HL-60 (cell line): ENCODE results near the gene HOXB4.

Experiments
- CTCF ChIP-seq: IDR thresholded peaks from one replicate; pipeline ENCODE4 v1.5.1; 2011; ENCODE audit warnings: low read length, control low read depth, inconsistent platforms; ENCODE audit not compliant: insufficient read depth
- GABPA ChIP-seq: IDR thresholded peaks from 2 replicates; pipeline ENCODE4 v1.6.1; 2012; ENCODE audit warnings: low read depth
- POLR2AphosphoS5 ChIP-seq: IDR thresholded peaks from 2 replicates; pipeline ENCODE4 v1.6.1; 2012; ENCODE audit warnings: low read depth
- REST ChIP-seq: IDR thresholded peaks from 2 replicates; pipeline ENCODE4 v1.6.1; 2012; ENCODE audit warnings: low read depth; ENCODE audit not compliant: insufficient replicate concordance
- SPI1 ChIP-seq: IDR thresholded peaks from 2 replicates; pipeline ENCODE4 v1.6.1; 2012; ENCODE audit warnings: low read depth, mild to moderate bottlenecking, borderline replicate concordance

GRCh38 chr17:48597528-48597777 lies 19.3 kb upstream of the HOXB4 start:
- TF ChIP-seq CTCF, result no peak
- no peak for TF ChIP-seq GABPA
- TF ChIP-seq POLR2AphosphoS5, result no peak
- no peak for TF ChIP-seq SPI1
- no peak for TF ChIP-seq REST
